Activated CD8-positive, alpha-beta T cell treated with anti-CD3 and anti-CD28 coated beads for 36 hours (primary cell): Measurements from ENCODE around the gene RAC3. TPM values are rescaled to one million over a fixed set of nuclear protein-coding genes. Genes with fewer than 3 reads are reported as not detected.
"Not testable (repeated sequence)": the region's sequence is repeated elsewhere in the genome, so short reads cannot be mapped to it uniquely, and the experiment has no call there.

ENCODE experiments used
- ATAC-seq: fragments of 200-7000 bp; cut with Tn5 transposase; one replicate; pipeline ENCODE4 v1.10.0; 2021; ENCODE audit warnings: mild to moderate bottlenecking, moderate library complexity
- CTCF ChIA-PET: fragments of 350-600 bp; sonication (Branson Sonifier 250); formaldehyde crosslinking; loops from one replicate; lab custom pipeline; 2021; ENCODE audit warnings: antibody characterized with exemption; lab: Charles Lee
- POLR2A ChIA-PET: fragments of 350-600 bp; sonication (Branson Sonifier 250); formaldehyde crosslinking; loops from one replicate; lab custom pipeline; 2021; ENCODE audit warnings: antibody characterized with exemption; lab: Charles Lee
- DNase-seq: peaks from one replicate; pipeline ENCODE4 v3.0.0-alpha.2; 2020
- H3K27ac Mint-ChIP-seq: one replicate; pipeline ENCODE4 v1.8.0; 2021; ENCODE audit warnings: mild to moderate bottlenecking, mixed read lengths
- H3K27me3 Mint-ChIP-seq: one replicate; pipeline ENCODE4 v1.8.0; 2021; ENCODE audit warnings: mixed read lengths
- H3K36me3 Mint-ChIP-seq: one replicate; pipeline ENCODE4 v1.8.0; 2021; ENCODE audit warnings: low read depth, mixed read lengths
- H3K4me1 Mint-ChIP-seq: one replicate; pipeline ENCODE4 v1.8.0; 2021; ENCODE audit warnings: low read depth, mixed read lengths
- H3K4me3 Mint-ChIP-seq: one replicate; pipeline ENCODE4 v1.8.0; 2021; ENCODE audit warnings: mild to moderate bottlenecking, moderate library complexity, mixed read lengths
- H3K9me3 Mint-ChIP-seq: one replicate; pipeline ENCODE4 v1.8.0; 2021; ENCODE audit warnings: mixed read lengths
- CTCF ChIP-seq: fragments of 200-600 bp; IDR thresholded peaks from one replicate; pipeline ENCODE4 v1.8.0; 2022; ENCODE audit warnings: antibody characterized with exemption, mild to moderate bottlenecking
- intact Hi-C: fragments of 100-400 bp; cut with micrococcal nuclease; formaldehyde crosslinking; loops from one replicate; pipeline ENCODE4 v1.10.0; 2022
- total RNA-seq, 2 experiments: library from RNA; stranded (reverse); gene quantifications; one replicate each; pipeline ENCODE4 v1.2.3, GENCODE V29; 2021

Gene RAC3
- total RNA-seq, 2 experiments from 2014 or later: 5.5 to 5.8 TPM

GRCh38 chr17:82036634-82037091 is 5.2 kb downstream of the RAC3 start:
- Mint-ChIP-seq H3K27me3 (no peaks in the 10 kb centered on the region), H3K36me3 (peaks cover 6% of the 10 kb centered on the region), H3K27ac (no peak overlapping the region), H3K9me3 (no peaks in the 10 kb centered on the region), H3K4me1 (peaks cover 15% of the 10 kb centered on the region), H3K4me3 (peak overlapping the region; percentile 68)
- intact Hi-C loops: no loop called here
- TF ChIP-seq CTCF: no peak
- CTCF ChIA-PET: interaction anchor here (1.3 to 4.5 kb wide), 3 partner anchors 15 to 118 kb away, joined by 3 to 40 read pairs (median 16); partner anchors contain the start of genes CENPX, LRRC45 and NOTUM
- DNase-seq: no peak
- ATAC-seq: no peak
- POLR2A ChIA-PET: interaction anchor here (0.5 to 2.1 kb wide), 6 partner anchors 11 to 196 kb away, joined by 3 to 6 read pairs (median 4); no protein-coding TSS in a partner anchor

GRCh38 chr17:82037092-82037888 is 5.8 kb downstream of the RAC3 start, which contains the start of gene DCXR:
DCXR (minus strand) TSS chr17:82037697; CDS start chr17:82037682, 15 bp downstream.
- peak; percentile 95 for ATAC-seq
- peak; percentile 80 for TF ChIP-seq CTCF
- Mint-ChIP-seq H3K9me3 (no peaks in the 10 kb centered on the region), H3K4me3 (peak within 1 kb of the TSS; percentile 68), H3K4me1 (peaks cover 15% of the 10 kb centered on the region), H3K27ac (peak within 1 kb of the TSS; percentile 76), H3K36me3 (peaks cover 6% of the 10 kb centered on the region), H3K27me3 (no peaks in the 10 kb centered on the region)
- intact Hi-C loops: no loop called here
- CTCF ChIA-PET: interaction anchor here (0.6 to 4.5 kb wide), 19 partner anchors 9 to 436 kb away, joined by 3 to 40 read pairs (median 3); partner anchors contain the start of genes CENPX, DUS1L, LRRC45 and NOTUM
- POLR2A ChIA-PET: interaction anchor here (0.5 to 1.7 kb wide), 11 partner anchors 12 to 167 kb away, joined by 3 to 5 read pairs (median 3); partner anchors contain the start of gene DUS1L
- peak; percentile 98 for DNase-seq

GRCh38 chr17:82037889-82038195 is 6.4 kb downstream of the RAC3 start:
- Mint-ChIP-seq H3K36me3 (peaks cover 6% of the 10 kb centered on the region), H3K27ac (peak overlapping the region; percentile 30), H3K4me3 (peak overlapping the region; percentile 68), H3K9me3 (no peaks in the 10 kb centered on the region), H3K27me3 (no peaks in the 10 kb centered on the region), H3K4me1 (peaks cover 15% of the 10 kb centered on the region)
- ChIA-PET POLR2A (interaction anchor here (0.5 to 1.7 kb wide), 9 partner anchors 11 to 168 kb away, joined by 3 to 5 read pairs (median 3); partner anchors contain the start of gene DUS1L), CTCF (interaction anchor here (0.6 to 4.5 kb wide), 18 partner anchors 10 to 437 kb away, joined by 3 to 40 read pairs (median 4); partner anchors contain the start of genes CENPX, DUS1L, LRRC45 and NOTUM)
- ATAC-seq (no peak), DNase-seq (no peak)
- intact Hi-C loops: no loop called here
- TF ChIP-seq CTCF: no peak

- H3K27ac Mint-ChIP-seq, H3K9me3 Mint-ChIP-seq, ATAC-seq, intact Hi-C loops, H3K36me3 Mint-ChIP-seq, DNase-seq, H3K4me3 Mint-ChIP-seq, H3K27me3 Mint-ChIP-seq: not testable (repeated sequence)
- H3K4me1 Mint-ChIP-seq: peaks cover 15% of the 10 kb centered on the region
- ChIA-PET CTCF (interaction anchor here (0.6 to 1.5 kb wide), 4 partner anchors 8 to 31 kb away, joined by 3 to 6 read pairs (median 3); no protein-coding TSS in a partner anchor), POLR2A (interaction anchor here (1.1 kb wide), 1 partner anchor 17 kb away, joined by 3 read pairs; no protein-coding TSS in a partner anchor)
Measured at GRCh38 chr17:82038796-82039409, 7.4 kb downstream of the RAC3 start.

GRCh38 chr17:82039695-82040299 is 8.3 kb downstream of the RAC3 start:
- ATAC-seq (no peak), DNase-seq (no peak)
- ChIA-PET CTCF (interaction anchor here (1.6 kb wide), 1 partner anchor 9 kb away, joined by 4 read pairs; no protein-coding TSS in a partner anchor), POLR2A (no interaction called here)
- H3K27ac Mint-ChIP-seq: no peak overlapping the region
- peaks cover 6% of the 10 kb centered on the region for H3K36me3 Mint-ChIP-seq
- H3K27me3 Mint-ChIP-seq: no peaks in the 10 kb centered on the region
- H3K9me3 Mint-ChIP-seq: no peaks in the 10 kb centered on the region
- H3K4me1 Mint-ChIP-seq: peaks cover 15% of the 10 kb centered on the region
- H3K4me3 Mint-ChIP-seq: no peak overlapping the region
- intact Hi-C loops: no loop called here
- TF ChIP-seq CTCF: no peak
